RKO (cell line): ENCODE data around the gene ARHGAP8.
"Not testable (repeated sequence)": the region's sequence is repeated elsewhere in the genome, so short reads cannot be mapped to it uniquely, and the experiment has no call there.

ENCODE experiments used
- DNase-seq: peaks from one replicate; pipeline ENCODE4 v3.0.0-alpha.2; 2016; ENCODE audit warnings: low spot score

The ARHGAP8 gene

GRCh38 chr22:44828193-44828592 is 75.8 kb downstream of the ARHGAP8 start:
- DNase-seq = no peak

- no peak for DNase-seq
Measured at GRCh38 chr22:44831885-44832284, 79.5 kb downstream of the ARHGAP8 start.

GRCh38 chr22:44834065-44834464 is 81.7 kb downstream of the ARHGAP8 start:
- no peak for DNase-seq

- no peak for DNase-seq
Measured at GRCh38 chr22:44837481-44837880, 85.1 kb downstream of the ARHGAP8 start.

- no peak for DNase-seq
Measured at GRCh38 chr22:44838316-44839016, 86.1 kb downstream of the ARHGAP8 start.

GRCh38 chr22:44839061-44839460 is 86.7 kb downstream of the ARHGAP8 start:
- DNase-seq = no peak

- DNase-seq = no peak
Measured at GRCh38 chr22:44839721-44840120, 87.3 kb downstream of the ARHGAP8 start.

GRCh38 chr22:44840611-44841322 is 88.4 kb downstream of the ARHGAP8 start:
- no peak for DNase-seq

GRCh38 chr22:44842417-44842816 is 90.0 kb downstream of the ARHGAP8 start:
- DNase-seq = no peak

GRCh38 chr22:44845191-44845590 is 92.8 kb downstream of the ARHGAP8 start:
- DNase-seq = no peak

- DNase-seq = no peak
Measured at GRCh38 chr22:44845796-44846720, 93.7 kb downstream of the ARHGAP8 start.

GRCh38 chr22:44846726-44847275 is 94.4 kb downstream of the ARHGAP8 start:
- no peak for DNase-seq

GRCh38 chr22:44847380-44847779 is 95.0 kb downstream of the ARHGAP8 start:
- no peak for DNase-seq

- DNase-seq = no peak
Measured at GRCh38 chr22:44847892-44848291, 95.5 kb downstream of the ARHGAP8 start.

- no peak for DNase-seq
Measured at GRCh38 chr22:44848296-44848741, 95.9 kb downstream of the ARHGAP8 start.

- no peak for DNase-seq
Measured at GRCh38 chr22:44848791-44849420, 96.5 kb downstream of the ARHGAP8 start.

- DNase-seq = no peak
Measured at GRCh38 chr22:44850946-44851345, 98.6 kb downstream of the ARHGAP8 start.

GRCh38 chr22:44854641-44855040 is 102.3 kb downstream of the ARHGAP8 start:
- DNase-seq = not testable (repeated sequence)

GRCh38 chr22:44855855-44856254 is 103.5 kb downstream of the ARHGAP8 start:
- no peak for DNase-seq

- DNase-seq = not testable (repeated sequence)
Measured at GRCh38 chr22:44858819-44859218, 106.4 kb downstream of the ARHGAP8 start.

GRCh38 chr22:44859641-44860040 is 107.3 kb downstream of the ARHGAP8 start:
- no peak for DNase-seq

- no peak for DNase-seq
Measured at GRCh38 chr22:44860311-44860710, 107.9 kb downstream of the ARHGAP8 start.
